Osteoblast (primary cell): ENCODE data around the gene DPH2. TPM values are rescaled to one million over a fixed set of nuclear protein-coding genes. Genes with fewer than 3 reads are reported as not detected.

ENCODE experiments used
- DNase-seq: peaks from one replicate; pipeline ENCODE4 v3.0.0; 2011; ENCODE audit warnings: low spot score, mixed read lengths; ENCODE audit not compliant: insufficient read length; ENCODE audit errors: missing footprints
- H2AFZ ChIP-seq: 2 replicates; pipeline ENCODE4 v1.6.0; 2011; ENCODE audit warnings: mild to moderate bottlenecking, low read length
- H3K27ac ChIP-seq: 2 replicates; pipeline ENCODE4 v1.5.1; 2011; ENCODE audit warnings: mild to moderate bottlenecking, low read depth, low read length, moderate library complexity
- H3K27me3 ChIP-seq: 2 replicates; pipeline ENCODE4 v1.6.0; 2012; ENCODE audit warnings: mild to moderate bottlenecking, control low read depth, inconsistent platforms, low read length, moderate library complexity; ENCODE audit not compliant: insufficient read depth
- H3K36me3 ChIP-seq: 2 replicates; pipeline ENCODE4 v1.5.1; 2011; ENCODE audit warnings: mild to moderate bottlenecking, low read length, control low read depth, moderate library complexity; ENCODE audit not compliant: insufficient read depth
- H3K4me1 ChIP-seq: 2 replicates; pipeline ENCODE4 v1.5.1; 2011; ENCODE audit warnings: mild to moderate bottlenecking, low read length, control low read depth, moderate library complexity; ENCODE audit not compliant: insufficient read depth
- H3K4me2 ChIP-seq: 2 replicates; pipeline ENCODE4 v1.6.0; 2011; ENCODE audit warnings: mild to moderate bottlenecking, low read length; ENCODE audit not compliant: insufficient read depth
- H3K4me3 ChIP-seq: fragments of 200-600 bp; sonication (generic); 3 replicates; pipeline ENCODE4 v1.5.1; 2012; ENCODE audit warnings: mild to moderate bottlenecking, low read length, inconsistent platforms; ENCODE audit not compliant: insufficient read depth
- H3K79me2 ChIP-seq: 2 replicates; pipeline ENCODE4 v1.6.0; 2012; ENCODE audit warnings: mild to moderate bottlenecking, low read length, control low read depth, inconsistent platforms; ENCODE audit not compliant: insufficient read depth
- H3K9me3 ChIP-seq: 2 replicates; pipeline ENCODE4 v1.5.1; 2011; ENCODE audit warnings: low read depth, low read length, control low read depth
- H4K20me1 ChIP-seq: 2 replicates; pipeline ENCODE4 v1.6.0; 2012; ENCODE audit warnings: mild to moderate bottlenecking, low read length, control low read depth; ENCODE audit not compliant: insufficient read depth
- CTCF ChIP-seq: IDR thresholded peaks from 2 replicates; pipeline ENCODE4 v1.5.1; 2011; ENCODE audit warnings: mild to moderate bottlenecking, low read depth, low read length, moderate library complexity; ENCODE audit errors: extremely low read depth
- total RNA-seq: library from RNA; depleted of rRNA; stranded (reverse); fragments of >200 nt; gene quantifications from 2 replicates; pipeline ENCODE4 v1.2.3, GENCODE V29; 2012

DPH2 gene
- total RNA-seq, 1 donor: 15.6 TPM

GRCh38 chr1:43986712-43987111 is 16.9 kb downstream of the DPH2 start:
- DNase-seq: peak; percentile 85
- Histone ChIP-seq H3K79me2 (peaks cover 18% of the 10 kb centered on the region), H4K20me1 (peaks cover 24% of the 10 kb centered on the region), H3K27me3 (no peaks in the 10 kb centered on the region), H3K9me3 (no peaks in the 10 kb centered on the region), H3K4me2 (no peak overlapping the region), H3K4me1 (peaks cover 11% of the 10 kb centered on the region), H3K27ac (peak overlapping the region; percentile 19), H3K36me3 (peaks cover 29% of the 10 kb centered on the region), H2AFZ (no peak overlapping the region), H3K4me3 (no peak overlapping the region)
- no peak for TF ChIP-seq CTCF

GRCh38 chr1:43987159-43987902 is 17.5 kb downstream of the DPH2 start:
- Histone ChIP-seq H3K79me2 (peaks cover 12% of the 10 kb centered on the region), H3K9me3 (no peaks in the 10 kb centered on the region), H4K20me1 (peaks cover 20% of the 10 kb centered on the region), H3K4me2 (no peak overlapping the region), H3K4me3 (no peak overlapping the region), H2AFZ (no peak overlapping the region), H3K36me3 (peaks cover 25% of the 10 kb centered on the region), H3K27ac (peak overlapping the region; percentile 19), H3K27me3 (no peaks in the 10 kb centered on the region), H3K4me1 (peaks cover 15% of the 10 kb centered on the region)
- DNase-seq: peak; percentile 89
- no peak for TF ChIP-seq CTCF

GRCh38 chr1:43990271-43991199 is 20.7 kb downstream of the DPH2 start:
- Histone ChIP-seq H3K9me3 (no peaks in the 10 kb centered on the region), H2AFZ (peak overlapping the region; percentile 71), H4K20me1 (no peaks in the 10 kb centered on the region), H3K4me3 (peak overlapping the region; percentile 82), H3K27me3 (no peaks in the 10 kb centered on the region), H3K4me2 (peak overlapping the region; percentile 89), H3K79me2 (no peaks in the 10 kb centered on the region), H3K36me3 (peaks cover 10% of the 10 kb centered on the region), H3K27ac (peak overlapping the region; percentile 80), H3K4me1 (peaks cover 16% of the 10 kb centered on the region)
- TF ChIP-seq CTCF: no peak
- DNase-seq: no peak

- Histone ChIP-seq H2AFZ (peak overlapping the region; percentile 71), H3K27me3 (no peaks in the 10 kb centered on the region), H3K79me2 (no peaks in the 10 kb centered on the region), H3K27ac (peak overlapping the region; percentile 80), H3K4me3 (peak overlapping the region; percentile 82), H3K4me1 (peaks cover 16% of the 10 kb centered on the region), H3K36me3 (peaks cover 5% of the 10 kb centered on the region), H3K9me3 (no peaks in the 10 kb centered on the region), H4K20me1 (no peaks in the 10 kb centered on the region), H3K4me2 (peak overlapping the region; percentile 89)
- TF ChIP-seq CTCF: no peak
- no peak for DNase-seq
Observed at GRCh38 chr1:43991200-43991475, 21.3 kb downstream of the DPH2 start.
